Heart left ventricle (tissue), 13 donors: ENCODE data around the gene OR8B2.

Source experiments
- CTCF ChIP-seq, 12 donors: fragments of 200-600 bp; sonication (generic) in 4 of 12; IDR thresholded peaks; one replicate each; pipeline versions ENCODE4 v1.5.0 to v1.8.0; 2018 to 2022; ENCODE audit warnings: antibody characterized with exemption in 12 of 12, mild to moderate bottlenecking in 5 of 12
- POLR2A ChIP-seq, 2 donors: fragments of 450-650 bp; IDR thresholded peaks; one replicate each; pipeline ENCODE4 v1.6.1; 2017; ENCODE audit warnings: antibody characterized with exemption in 2 of 2, mild to moderate bottlenecking in 2 of 2, moderate library complexity in 2 of 2
- donor health status: ischemic (EF 13 %, LVEDD 7.1; RV severe dilation, severe dysfunction).
- donor health status: DM: no; HTN: yes; CAD: no.
- donor health status: DM: no; HTN: no; CAD: no.
- donor health status: ischemic (EF 25% LVEDD 6.9; RV normal size, moderate dysfunction).
- donor health status: ischemic (EF 25% LVEDD 5.7; RV mildly dilated, moderate dysfunction).
- donor health status: ischemic (EF 35%, LVEDD 5.7; RV mildly dilated, moderate dysfunction).
- donor health status: nonischemic (EF 11% LVEDD 7.7; RV severe dilation, severe dysfunction).
- donor health status: DM: yes; HTN: yes; CAD: no.
- donor health status: PGD.
- donor health status: ischemic (EF 29% LVEDD 5.4; RV normal size, mild dysfunction).
- donor health status: nonischemic (EF 23%, LVEDD 6.1; RV moderate dilation, normal function).

- TF ChIP-seq CTCF (IDR thresholded peaks at IDR 0.05) (no peak), POLR2A (IDR thresholded peaks at IDR 0.05) (no peak)
Measured at GRCh38 chr11:124376280-124376679, 8.0 kb downstream of the OR8B2 start.
